MCF 10A (cell line): Measurements from ENCODE around the gene GNG4. TPM values are rescaled to one million over a fixed set of nuclear protein-coding genes. Genes with fewer than 3 reads are reported as not detected.

Experiments used
- BruUV-seq: library from RNA; stranded (reverse); fragments of 400-500 nt; replicated peaks from 2 replicates; lab custom pipeline; 2021; lab: Mats Ljungman, UMichigan
- CTCF ChIA-PET: fragments of 300-600 bp; sonication (Branson Sonifier 250); formaldehyde crosslinking; extraction: SDS; loops from one replicate; lab custom pipeline; 2021; ENCODE audit warnings: antibody characterized with exemption, inconsistent platforms; lab: Yijun Ruan, JAX
- POLR2A ChIA-PET: fragments of 300-600, 350-650 bp; sonication (Branson Sonifier 250); formaldehyde crosslinking; extraction: SDS; loops from one replicate; lab custom pipeline; 2020; ENCODE audit warnings: antibody characterized with exemption, inconsistent platforms; lab: Yijun Ruan, JAX
- DNase-seq: peaks from one replicate; pipeline ENCODE4 v3.0.0-alpha.2; 2018; ENCODE audit not compliant: unreplicated experiment
- H3K27ac Mint-ChIP-seq: one replicate; pipeline ENCODE4 v1.8.0; 2022; ENCODE audit warnings: mild to moderate bottlenecking, low read depth, mixed read lengths; ENCODE audit not compliant: unreplicated experiment
- H3K27me3 Mint-ChIP-seq: one replicate; pipeline ENCODE4 v1.8.0; 2022; ENCODE audit warnings: mixed read lengths; ENCODE audit not compliant: insufficient read depth, unreplicated experiment
- H3K36me3 Mint-ChIP-seq: one replicate; pipeline ENCODE4 v1.8.0; 2022; ENCODE audit warnings: mild to moderate bottlenecking, moderate library complexity, mixed read lengths; ENCODE audit not compliant: insufficient read depth, unreplicated experiment
- H3K4me1 Mint-ChIP-seq: one replicate; pipeline ENCODE4 v1.8.0; 2022; ENCODE audit warnings: mixed read lengths; ENCODE audit not compliant: insufficient read depth, unreplicated experiment
- H3K4me3 Mint-ChIP-seq: one replicate; pipeline ENCODE4 v1.8.0; 2022; ENCODE audit warnings: mild to moderate bottlenecking, moderate library complexity, mixed read lengths; ENCODE audit not compliant: unreplicated experiment
- H3K9me3 Mint-ChIP-seq: one replicate; pipeline ENCODE4 v1.8.0; 2022; ENCODE audit warnings: mixed read lengths; ENCODE audit not compliant: unreplicated experiment
- intact Hi-C: fragments of 100-400 bp; cut with micrococcal nuclease; formaldehyde crosslinking; loops from 2 replicates; pipeline ENCODE4 v1.14.1; 2022
- total RNA-seq: library from RNA; stranded (reverse); gene quantifications from 2 replicates; pipeline ENCODE4 v1.2.3, GENCODE V29; 2022
- TF ChIP-seq, protein P1 (sequence below): fragments of 200-600 bp; IDR thresholded peaks from one replicate; pipeline ENCODE4 v1.8.0; 2022; ENCODE audit warnings: antibody characterized with exemption, mild to moderate bottlenecking; ENCODE audit not compliant: unreplicated experiment

GNG4 gene
- total RNA-seq, 1 experiment from 2014 or later: 3.0 TPM

DNA sequence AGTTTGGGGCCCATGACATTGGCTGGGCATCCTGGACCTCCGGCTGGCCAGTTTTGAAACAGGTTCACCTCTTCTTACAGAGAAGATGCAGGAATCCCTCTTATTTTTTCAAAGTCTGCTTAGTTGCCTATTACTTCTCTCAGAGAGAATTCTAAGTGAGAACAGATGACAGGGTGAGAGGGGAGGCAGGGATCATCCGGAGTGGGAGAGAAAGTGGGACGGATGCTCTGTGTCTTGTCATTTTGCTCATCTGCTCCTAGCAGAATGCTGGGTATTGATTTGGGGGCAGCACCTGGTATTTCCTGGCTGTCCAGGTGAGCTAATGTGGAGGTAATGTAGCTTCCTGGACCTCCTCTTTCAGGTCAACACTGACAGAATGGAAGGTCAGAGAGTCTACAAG lies 32.4 kb downstream of the GNG4 start:
- Mint-ChIP-seq H3K9me3 (no peaks in the 10 kb centered on the region), H3K36me3 (no peaks in the 10 kb centered on the region), H3K4me1 (peaks cover 6% of the 10 kb centered on the region), H3K4me3 (no peak overlapping the region), H3K27me3 (no peaks in the 10 kb centered on the region), H3K27ac (no peak overlapping the region)
- DNase-seq: no peak
- ChIA-PET POLR2A (no interaction called here), CTCF (interaction anchor here (0.6 to 1.5 kb wide), 5 partner anchors 15 to 103 kb away, joined by 3 to 6 read pairs (median 4); no protein-coding TSS in a partner anchor)
- BruUV-seq: no TSS peak
- TF ChIP-seq, protein P1, sequence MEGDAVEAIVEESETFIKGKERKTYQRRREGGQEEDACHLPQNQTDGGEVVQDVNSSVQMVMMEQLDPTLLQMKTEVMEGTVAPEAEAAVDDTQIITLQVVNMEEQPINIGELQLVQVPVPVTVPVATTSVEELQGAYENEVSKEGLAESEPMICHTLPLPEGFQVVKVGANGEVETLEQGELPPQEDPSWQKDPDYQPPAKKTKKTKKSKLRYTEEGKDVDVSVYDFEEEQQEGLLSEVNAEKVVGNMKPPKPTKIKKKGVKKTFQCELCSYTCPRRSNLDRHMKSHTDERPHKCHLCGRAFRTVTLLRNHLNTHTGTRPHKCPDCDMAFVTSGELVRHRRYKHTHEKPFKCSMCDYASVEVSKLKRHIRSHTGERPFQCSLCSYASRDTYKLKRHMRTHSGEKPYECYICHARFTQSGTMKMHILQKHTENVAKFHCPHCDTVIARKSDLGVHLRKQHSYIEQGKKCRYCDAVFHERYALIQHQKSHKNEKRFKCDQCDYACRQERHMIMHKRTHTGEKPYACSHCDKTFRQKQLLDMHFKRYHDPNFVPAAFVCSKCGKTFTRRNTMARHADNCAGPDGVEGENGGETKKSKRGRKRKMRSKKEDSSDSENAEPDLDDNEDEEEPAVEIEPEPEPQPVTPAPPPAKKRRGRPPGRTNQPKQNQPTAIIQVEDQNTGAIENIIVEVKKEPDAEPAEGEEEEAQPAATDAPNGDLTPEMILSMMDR: no peak
- intact Hi-C loops: no loop called here

DNA sequence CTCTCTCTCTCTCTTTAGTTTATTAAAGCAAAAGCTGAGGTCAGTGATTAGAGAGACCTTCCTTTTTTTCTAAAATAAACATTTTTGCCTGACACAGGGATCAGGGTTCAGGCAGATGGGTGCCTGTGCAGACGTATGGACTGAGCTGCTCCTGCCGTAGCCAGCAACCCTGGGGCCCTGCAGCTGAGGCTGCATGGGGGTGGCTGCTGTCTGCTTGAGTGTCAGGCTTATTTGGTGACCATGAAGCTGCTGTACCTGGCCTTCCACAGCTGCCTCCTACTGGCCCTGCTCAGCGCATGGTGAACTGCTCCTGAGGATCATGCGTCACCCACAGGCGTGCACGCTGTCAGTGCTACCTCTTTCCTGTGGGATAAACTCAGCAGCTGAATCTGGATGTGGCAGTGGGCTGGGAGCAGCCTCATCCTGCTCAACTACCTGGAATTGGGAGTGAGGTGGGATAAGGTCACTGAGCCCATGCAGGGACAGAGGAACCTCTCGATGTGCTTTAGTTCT lies 35.1 kb downstream of the GNG4 start:
- peaks cover 6% of the 10 kb centered on the region for H3K4me1 Mint-ChIP-seq
- POLR2A ChIA-PET: interaction anchor here (0.9 to 2.1 kb wide), 2 partner anchors 14 to 18 kb away, joined by 3 to 15 read pairs; no protein-coding TSS in a partner anchor
- BruUV-seq: no TSS peak
- intact Hi-C loops: no loop called here
- H3K9me3 Mint-ChIP-seq: no peaks in the 10 kb centered on the region
- H3K4me3 Mint-ChIP-seq: no peak overlapping the region
- H3K27ac Mint-ChIP-seq: no peak overlapping the region
- H3K36me3 Mint-ChIP-seq: no peaks in the 10 kb centered on the region
- TF ChIP-seq, protein P1: no peak
- DNase-seq: no peak
- CTCF ChIA-PET: interaction anchor here (0.6 to 4.2 kb wide), 8 partner anchors 8 to 57 kb away, joined by 3 to 38 read pairs (median 4); no protein-coding TSS in a partner anchor
- no peaks in the 10 kb centered on the region for H3K27me3 Mint-ChIP-seq

DNA sequence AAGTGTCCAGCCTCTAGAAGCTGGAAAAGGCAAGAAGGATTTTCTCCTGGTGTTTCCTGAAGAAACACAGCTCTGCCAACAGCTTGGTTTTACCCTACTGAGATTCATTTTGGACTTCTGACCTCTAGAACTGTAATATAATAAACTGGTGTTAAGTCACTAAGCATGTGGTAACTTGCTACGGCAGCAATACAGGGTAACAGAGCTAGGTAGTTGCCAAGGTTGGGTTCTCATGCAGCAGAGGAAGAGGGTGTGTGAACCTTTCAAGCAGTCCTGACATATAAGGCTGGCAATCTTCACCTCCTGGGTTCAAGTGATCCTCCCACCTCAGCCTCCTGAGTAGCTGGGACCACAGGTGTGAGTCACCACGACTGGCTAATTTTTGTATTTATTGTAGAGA lies 36.0 kb downstream of the GNG4 start:
- Mint-ChIP-seq H3K27me3 (no peaks in the 10 kb centered on the region), H3K4me1 (peaks cover 6% of the 10 kb centered on the region), H3K36me3 (no peaks in the 10 kb centered on the region), H3K4me3 (no peak overlapping the region), H3K27ac (no peak overlapping the region), H3K9me3 (no peaks in the 10 kb centered on the region)
- TF ChIP-seq, protein P1: no peak
- no TSS peak for BruUV-seq
- DNase-seq: peak; percentile 46
- ChIA-PET CTCF (interaction anchor here (0.6 to 4.2 kb wide), 8 partner anchors 9 to 229 kb away, joined by 3 to 38 read pairs (median 4); no protein-coding TSS in a partner anchor), POLR2A (interaction anchor here (0.7 to 2.1 kb wide), 5 partner anchors 10 to 66 kb away, joined by 3 to 15 read pairs (median 3); no protein-coding TSS in a partner anchor)
- intact Hi-C loops: no loop called here

DNA sequence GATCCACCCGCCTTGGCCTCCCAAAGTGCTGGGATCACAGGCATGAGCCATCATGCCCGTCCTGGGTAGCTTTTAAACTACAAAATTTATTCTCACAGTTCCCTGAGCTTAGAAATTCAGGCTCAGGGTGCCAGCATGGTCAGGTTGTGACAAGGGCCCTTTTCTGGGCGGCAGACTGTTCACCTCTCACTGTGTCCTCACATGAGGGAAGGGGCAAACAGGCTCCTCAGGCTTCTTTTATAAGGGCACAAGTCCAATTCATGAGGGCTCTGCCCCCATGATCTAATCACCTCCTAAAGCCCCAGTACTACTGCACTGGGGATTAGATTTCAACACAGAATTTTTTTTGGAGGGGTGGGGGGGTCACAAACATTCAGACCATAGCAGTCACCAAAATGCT lies 36.8 kb downstream of the GNG4 start:
- H3K4me1 Mint-ChIP-seq: peaks cover 6% of the 10 kb centered on the region
- intact Hi-C loops: no loop called here
- no peak for DNase-seq
- TF ChIP-seq, protein P1: no peak
- no peak overlapping the region for H3K27ac Mint-ChIP-seq
- no peak overlapping the region for H3K4me3 Mint-ChIP-seq
- BruUV-seq: no TSS peak
- CTCF ChIA-PET: interaction anchor here (0.6 to 4.2 kb wide), 4 partner anchors 13 to 1182 kb away, joined by 3 to 38 read pairs (median 3); partner anchors contain the start of gene MTR
- H3K9me3 Mint-ChIP-seq: no peaks in the 10 kb centered on the region
- H3K27me3 Mint-ChIP-seq: no peaks in the 10 kb centered on the region
- H3K36me3 Mint-ChIP-seq: no peaks in the 10 kb centered on the region
- POLR2A ChIA-PET: interaction anchor here (0.7 to 1.3 kb wide), 3 partner anchors 18 to 376 kb away, joined by 3 to 4 read pairs (median 3); no protein-coding TSS in a partner anchor
